Memory B cell (primary cell): ENCODE results near the gene MMP12.

Experiments used
- ATAC-seq: fragments of 150-1000 bp; cut with Tn5 transposase; 2 replicates; pipeline ENCODE4 v1.10.0; 2021; ENCODE audit warnings: low read depth, mild to moderate bottlenecking, moderate library complexity
- DNase-seq, 2 donors: peaks; one replicate each; pipeline ENCODE4 v3.0.0; 2022; ENCODE audit warnings: low spot score in 2 of 2
- H3K27ac Mint-ChIP-seq: one replicate; pipeline ENCODE4 v1.8.0; 2022; ENCODE audit warnings: mild to moderate bottlenecking, moderate library complexity, mixed read lengths
- H3K27me3 Mint-ChIP-seq: one replicate; pipeline ENCODE4 v1.8.0; 2022; ENCODE audit warnings: mixed read lengths
- H3K36me3 Mint-ChIP-seq: one replicate; pipeline ENCODE4 v1.8.0; 2022; ENCODE audit warnings: mild to moderate bottlenecking, mixed read lengths
- H3K4me1 Mint-ChIP-seq: one replicate; pipeline ENCODE4 v1.8.0; 2022; ENCODE audit warnings: mixed read lengths
- H3K4me3 Mint-ChIP-seq: one replicate; pipeline ENCODE4 v1.8.0; 2022; ENCODE audit warnings: mild to moderate bottlenecking, moderate library complexity, mixed read lengths
- H3K9me3 Mint-ChIP-seq: one replicate; pipeline ENCODE4 v1.8.0; 2022; ENCODE audit warnings: mixed read lengths

Gene MMP12

DNA sequence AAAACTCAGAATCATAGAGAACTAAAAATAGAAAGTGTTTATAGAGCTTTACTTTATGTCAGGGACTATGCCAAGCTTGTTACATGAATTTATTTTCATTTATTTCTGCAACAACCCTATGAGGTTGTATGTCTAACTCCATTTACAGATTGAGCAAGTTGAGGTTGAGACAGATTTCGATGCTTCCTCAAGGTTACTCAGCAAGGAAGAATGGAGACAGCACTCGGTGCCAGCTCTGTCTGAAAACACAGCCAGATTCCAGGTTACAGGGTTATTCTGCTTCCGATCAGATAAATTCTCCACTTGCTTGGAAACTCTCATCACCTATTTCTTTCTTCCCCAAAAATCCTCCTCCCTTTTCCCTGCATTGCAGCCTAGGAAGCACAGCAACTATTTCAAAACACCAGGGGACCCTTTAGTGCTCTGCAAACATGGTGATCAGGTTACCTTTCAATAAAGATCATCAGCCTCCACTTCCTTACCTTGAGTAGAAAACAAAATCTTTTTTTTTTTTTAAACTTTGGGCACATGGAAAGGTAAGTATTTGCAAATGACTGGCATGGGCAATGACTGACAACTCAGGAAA, 38.4 kb downstream of the MMP12 start:
- Mint-ChIP-seq H3K4me1 (no peaks in the 10 kb centered on the region), H3K36me3 (no peaks in the 10 kb centered on the region), H3K27me3 (peaks cover 5% of the 10 kb centered on the region), H3K27ac (no peak overlapping the region), H3K9me3 (no peaks in the 10 kb centered on the region), H3K4me3 (no peak overlapping the region)
- no peak for ATAC-seq
- no peak for DNase-seq

DNA sequence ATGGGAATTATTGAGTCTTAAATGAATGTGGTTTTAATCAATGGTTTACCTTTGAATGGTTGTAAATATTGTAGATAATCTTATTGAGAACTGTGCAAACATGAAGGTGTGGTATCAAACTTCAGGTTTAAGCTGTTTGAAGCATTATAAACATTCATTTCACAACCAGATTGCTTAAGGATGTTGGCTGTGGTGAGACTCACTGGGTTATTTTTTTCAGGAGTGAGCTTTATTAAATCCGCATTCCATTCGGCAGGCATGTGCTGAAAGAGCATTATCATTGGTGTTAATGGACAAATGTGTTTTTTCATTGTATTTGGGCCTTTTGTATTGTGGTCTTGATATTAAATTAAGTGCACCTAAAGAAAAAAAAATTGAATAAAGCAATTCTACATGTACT, 41.1 kb downstream of the MMP12 start:
- Mint-ChIP-seq H3K27me3 (peaks cover 13% of the 10 kb centered on the region), H3K27ac (no peak overlapping the region), H3K9me3 (no peaks in the 10 kb centered on the region), H3K4me1 (no peaks in the 10 kb centered on the region), H3K36me3 (no peaks in the 10 kb centered on the region), H3K4me3 (no peak overlapping the region)
- DNase-seq (no peak), ATAC-seq (no peak)

DNA sequence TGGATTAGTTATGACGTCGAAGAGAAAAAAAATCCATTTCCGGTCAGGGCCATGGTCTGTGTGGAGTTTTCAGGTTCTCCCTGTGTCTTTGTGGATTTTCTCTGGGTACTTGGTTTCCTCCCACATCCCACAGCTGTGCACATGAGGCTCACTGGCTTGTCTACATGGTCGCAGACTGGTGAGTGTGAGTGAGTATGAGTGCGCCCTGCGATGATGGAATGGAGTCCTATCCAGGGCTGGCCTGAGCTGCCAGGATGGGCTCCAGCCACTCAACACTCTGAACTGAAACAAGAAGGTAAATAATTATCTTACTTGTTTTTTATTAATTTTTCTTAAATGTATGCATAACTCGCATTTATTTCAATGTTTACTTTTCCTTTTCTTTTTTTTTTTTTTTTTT, 42.2 kb downstream of the MMP12 start:
- ATAC-seq (no peak), DNase-seq (no peak)
- no peak overlapping the region for H3K27ac Mint-ChIP-seq
- no peaks in the 10 kb centered on the region for H3K4me1 Mint-ChIP-seq
- no peak overlapping the region for H3K4me3 Mint-ChIP-seq
- peaks cover 13% of the 10 kb centered on the region for H3K27me3 Mint-ChIP-seq
- H3K36me3 Mint-ChIP-seq, result no peaks in the 10 kb centered on the region
- no peaks in the 10 kb centered on the region for H3K9me3 Mint-ChIP-seq

DNA sequence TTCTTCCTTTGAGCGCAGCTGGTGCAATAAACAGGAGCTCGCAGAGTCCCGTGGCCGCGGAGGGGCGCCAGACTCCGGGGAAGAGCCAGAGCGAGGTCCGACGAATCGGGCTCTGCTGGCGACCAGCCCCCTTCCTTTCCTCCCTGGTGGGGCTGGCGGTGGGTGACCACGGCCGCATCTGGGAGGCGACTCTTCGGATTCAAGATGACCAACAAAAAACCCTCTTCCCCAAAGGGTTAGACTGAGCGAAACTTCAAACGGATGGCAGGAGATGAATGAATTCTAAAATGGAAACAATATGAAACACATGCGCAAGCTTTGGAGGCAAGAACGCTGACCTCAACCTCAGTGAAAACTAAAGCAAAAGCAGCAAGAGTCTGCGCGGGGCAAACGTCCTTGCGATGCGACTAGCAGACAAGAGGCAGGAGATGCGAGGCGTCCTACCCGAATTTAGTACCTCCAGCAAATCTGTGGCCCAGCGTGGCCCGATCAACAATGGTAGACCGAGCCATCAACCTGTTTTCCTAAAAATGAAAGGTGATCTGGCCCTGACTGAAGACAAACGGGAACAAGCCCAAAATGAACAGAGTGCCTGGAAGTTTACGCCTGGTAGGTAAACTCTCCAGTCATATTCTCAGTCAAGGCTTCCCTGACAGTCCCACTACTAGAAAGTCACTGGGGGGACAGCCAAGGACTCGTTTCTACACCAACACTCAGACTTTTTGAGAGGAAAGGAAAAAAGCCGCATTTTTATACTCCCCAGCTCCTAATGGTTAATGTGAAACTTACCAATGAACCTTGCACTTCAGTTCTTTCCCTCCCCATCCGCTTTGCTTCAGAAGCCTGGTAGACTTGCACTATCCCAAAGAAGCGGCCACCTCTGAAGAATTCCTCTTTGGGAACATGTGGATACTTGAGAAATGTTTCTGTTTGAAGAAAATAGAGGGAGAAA, 43.0 kb downstream of the MMP12 start:
- H3K4me1 Mint-ChIP-seq, result no peaks in the 10 kb centered on the region
- H3K27me3 Mint-ChIP-seq, result peaks cover 16% of the 10 kb centered on the region
- H3K36me3 Mint-ChIP-seq, result no peaks in the 10 kb centered on the region
- ATAC-seq (no peak), DNase-seq (no peak)
- no peak overlapping the region for H3K4me3 Mint-ChIP-seq
- H3K27ac Mint-ChIP-seq, result no peak overlapping the region
- no peaks in the 10 kb centered on the region for H3K9me3 Mint-ChIP-seq

DNA sequence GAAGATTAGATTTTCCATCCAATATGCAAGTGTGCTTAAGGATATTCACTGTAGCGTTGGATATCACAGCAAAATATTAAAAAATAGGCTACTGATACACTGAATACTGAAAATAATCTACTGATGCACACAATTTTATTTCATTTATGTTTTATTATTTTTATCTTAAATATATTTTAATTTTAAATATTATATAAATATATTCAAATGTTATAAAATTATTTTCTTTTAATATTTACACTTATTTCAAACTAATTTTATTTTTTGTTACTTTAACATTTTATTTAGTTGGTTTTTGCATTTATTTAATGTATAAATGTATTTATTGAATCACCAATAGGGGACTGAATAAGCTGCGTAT, 43.7 kb downstream of the MMP12 start:
- no peak for ATAC-seq

DNA sequence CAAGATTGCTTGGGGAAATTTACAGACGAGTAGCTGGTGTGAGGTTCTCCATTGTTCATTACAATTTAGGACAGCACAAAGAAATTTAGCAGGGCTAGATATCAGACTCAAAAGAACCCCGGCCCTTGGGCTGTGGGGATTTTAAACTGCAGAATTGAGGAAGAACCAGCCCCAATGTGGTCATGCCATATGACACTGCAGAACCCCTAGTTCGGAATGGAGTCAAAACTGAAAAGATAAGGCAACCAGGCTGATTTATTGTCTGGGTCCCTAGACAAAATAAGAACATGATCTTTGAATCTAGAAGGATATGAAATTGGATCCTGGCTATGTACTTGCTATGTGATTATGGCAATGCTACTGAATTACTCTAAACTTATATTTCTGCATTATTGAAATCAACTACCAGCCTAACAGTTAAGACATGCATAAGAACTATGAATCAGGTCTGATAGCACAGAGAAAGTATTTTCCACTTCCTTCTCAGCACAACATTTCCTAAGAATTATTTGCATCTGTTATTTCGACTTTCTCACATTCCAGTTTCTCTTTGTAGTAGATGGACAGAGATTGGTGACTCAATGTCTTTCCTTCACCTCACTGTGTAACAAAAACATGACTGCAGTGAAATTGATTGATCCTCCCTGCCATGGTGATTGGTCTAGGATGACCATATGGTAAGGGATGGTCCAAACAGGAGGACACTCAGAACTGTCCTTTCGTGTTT, 44.6 kb downstream of the MMP12 start:
- ATAC-seq (no peak), DNase-seq (no peak)
- no peak overlapping the region for H3K4me3 Mint-ChIP-seq
- H3K9me3 Mint-ChIP-seq, result peaks cover 1% of the 10 kb centered on the region
- peaks cover 20% of the 10 kb centered on the region for H3K27me3 Mint-ChIP-seq
- no peaks in the 10 kb centered on the region for H3K4me1 Mint-ChIP-seq
- H3K36me3 Mint-ChIP-seq, result peaks cover 1% of the 10 kb centered on the region
- H3K27ac Mint-ChIP-seq, result no peak overlapping the region

More for the DNA sequence above, 43.7 kb downstream of the MMP12 start:
- H3K36me3 Mint-ChIP-seq, result peaks cover 1% of the 10 kb centered on the region
- H3K4me1 Mint-ChIP-seq, result no peaks in the 10 kb centered on the region
- no peak overlapping the region for H3K27ac Mint-ChIP-seq
- H3K9me3 Mint-ChIP-seq, result peaks cover 1% of the 10 kb centered on the region
- peaks cover 19% of the 10 kb centered on the region for H3K27me3 Mint-ChIP-seq
- H3K4me3 Mint-ChIP-seq, result no peak overlapping the region
- no peak for DNase-seq

DNA sequence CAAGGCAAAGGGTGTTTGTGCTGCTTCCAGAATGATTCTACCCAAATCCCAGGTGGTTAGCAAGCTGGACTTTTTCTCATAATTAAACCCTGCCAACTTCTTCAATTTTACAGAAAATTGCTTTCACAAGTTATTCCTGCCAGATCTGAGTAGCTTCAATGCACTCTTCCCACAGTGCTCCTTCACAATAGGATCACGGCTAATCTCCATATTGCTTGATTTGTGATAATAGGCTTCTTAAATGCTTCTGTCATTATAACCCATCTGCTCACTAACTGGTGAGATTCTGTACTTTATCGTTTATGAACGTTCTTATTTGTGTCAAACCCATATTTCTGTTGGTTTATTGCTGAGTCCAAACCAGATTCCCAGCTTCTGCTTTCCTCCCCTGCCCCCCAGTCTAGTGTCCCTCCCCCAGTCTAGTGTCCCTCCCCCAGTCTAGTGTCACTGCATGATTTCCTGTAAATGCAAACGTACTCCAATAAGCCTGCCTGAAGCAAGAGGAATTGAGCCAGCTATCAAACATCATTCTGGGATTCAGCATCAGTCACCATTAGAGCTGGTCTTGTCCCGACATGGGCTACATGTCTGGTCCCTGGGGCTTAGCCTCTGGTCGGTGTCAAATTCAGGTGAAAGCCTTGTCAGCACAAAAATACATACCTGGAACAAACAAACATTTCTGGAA, 45.3 kb downstream of the MMP12 start:
- Mint-ChIP-seq H3K36me3 (peaks cover 1% of the 10 kb centered on the region), H3K27ac (no peak overlapping the region), H3K27me3 (peaks cover 21% of the 10 kb centered on the region), H3K4me1 (no peaks in the 10 kb centered on the region), H3K9me3 (peaks cover 3% of the 10 kb centered on the region), H3K4me3 (no peak overlapping the region)
- ATAC-seq (no peak), DNase-seq (no peak)

DNA sequence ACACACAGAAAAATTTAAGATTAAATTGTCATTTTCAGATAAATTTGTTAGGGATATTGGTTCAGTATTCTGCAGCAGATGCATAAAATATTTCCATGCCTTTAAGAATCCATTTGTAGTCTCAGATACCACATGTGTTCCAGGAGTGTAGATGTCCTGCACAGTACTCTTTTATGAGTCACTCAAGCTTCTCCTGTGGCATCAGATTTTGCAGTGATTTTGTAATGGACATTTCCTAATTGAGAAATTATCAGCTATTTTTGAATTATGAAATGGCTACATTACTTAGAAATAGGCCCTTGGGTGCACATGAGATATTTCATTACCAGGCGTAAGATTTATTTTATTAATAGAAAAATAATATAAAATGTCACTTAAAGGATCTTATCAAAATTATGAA, 50.2 kb downstream of the MMP12 start:
- Mint-ChIP-seq H3K27me3 (peaks cover 13% of the 10 kb centered on the region), H3K27ac (no peak overlapping the region), H3K4me1 (no peaks in the 10 kb centered on the region), H3K36me3 (peaks cover 1% of the 10 kb centered on the region), H3K9me3 (peaks cover 3% of the 10 kb centered on the region), H3K4me3 (no peak overlapping the region)
- ATAC-seq (no peak), DNase-seq (no peak)

DNA sequence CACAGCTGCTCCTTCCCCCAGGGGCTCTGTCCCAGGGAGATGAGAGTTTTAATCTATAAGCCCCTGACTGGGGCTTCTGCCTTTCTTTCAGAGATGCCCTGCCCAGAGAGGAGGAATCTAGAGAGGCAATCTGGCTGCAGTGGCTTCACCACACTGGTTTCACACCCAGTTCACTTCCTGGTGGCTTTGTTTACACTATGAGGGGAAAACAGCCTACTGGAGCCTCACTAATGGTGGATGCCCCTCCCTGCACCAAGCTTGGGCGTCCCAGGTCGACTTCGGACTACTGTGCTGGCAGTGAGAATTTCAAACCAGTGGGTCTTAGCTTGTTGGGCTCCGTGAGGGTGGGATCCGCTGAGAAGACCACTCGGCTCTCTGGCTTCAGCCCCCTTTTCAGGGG, 55.3 kb downstream of the MMP12 start:
- no peaks in the 10 kb centered on the region for H3K36me3 Mint-ChIP-seq
- H3K27me3 Mint-ChIP-seq, result peaks cover 3% of the 10 kb centered on the region
- no peak overlapping the region for H3K4me3 Mint-ChIP-seq
- no peak overlapping the region for H3K27ac Mint-ChIP-seq
- ATAC-seq (no peak), DNase-seq (no peak)
- H3K4me1 Mint-ChIP-seq, result no peaks in the 10 kb centered on the region
- H3K9me3 Mint-ChIP-seq, result peaks cover 14% of the 10 kb centered on the region

DNA sequence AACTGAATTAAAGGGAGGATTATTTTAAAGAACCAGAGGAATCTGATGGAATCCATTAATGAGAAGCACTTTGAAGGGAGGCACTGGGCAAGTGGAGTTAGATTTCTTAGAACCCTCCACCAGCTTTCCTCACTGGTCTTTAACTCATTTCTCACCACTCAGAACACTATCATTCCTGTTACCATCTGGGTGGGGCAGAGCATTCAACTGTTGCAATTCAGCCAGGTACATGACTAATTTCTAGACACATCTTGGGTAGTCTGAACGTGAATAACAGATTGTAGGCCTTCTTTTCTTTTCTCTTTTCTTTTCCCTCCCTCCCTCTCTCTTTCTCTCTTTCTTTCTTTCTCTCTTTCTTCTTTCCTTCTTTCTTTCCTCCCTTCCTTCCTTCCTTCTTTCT, 61.3 kb downstream of the MMP12 start:
- Mint-ChIP-seq H3K27me3 (peaks cover 9% of the 10 kb centered on the region), H3K4me1 (no peaks in the 10 kb centered on the region), H3K4me3 (no peak overlapping the region), H3K27ac (no peak overlapping the region), H3K36me3 (no peaks in the 10 kb centered on the region), H3K9me3 (peaks cover 15% of the 10 kb centered on the region)
- DNase-seq (no peak), ATAC-seq (no peak)
